ENCODE measurements around the gene ARFGAP3. TPM values are rescaled to one million over a fixed set of nuclear protein-coding genes. Genes with fewer than 3 reads are reported as not detected.

ARFGAP3 gene
- total and polyA plus RNA-seq, 2 experiments from 2014 or later: 14.8 to 19.1 TPM

GRCh38 chr22:42816336-42816735 is 40.7 kb downstream of the ARFGAP3 start:
- no peaks in the 10 kb centered on the region for H4K20me1 ChIP-seq (replicated peaks; ENCODE audit: insufficient read depth)
- H3K4me3 ChIP-seq: no peak overlapping the region
- Mint-ChIP-seq H3K36me3 (ENCODE audit: low read depth) (peaks cover under 1% of the 10 kb centered on the region; the same call in 1 of the 3 replicates), H3K4me1 (no peaks in the 10 kb centered on the region), H3K4me3 (no peak overlapping the region), H3K27me3 (ENCODE audit: insufficient read depth, low read depth, poor library complexity) (no peaks in the 10 kb centered on the region), H3K9me3 (no peaks in the 10 kb centered on the region; the same call in 2 of the 3 replicates), H3K27ac (0 out of 2 replicates have a peak overlapping the region, but pooled peaks have one; percentile 2)
- no peaks in the 10 kb centered on the region for H3K4me1 ChIP-seq (ENCODE audit: insufficient read depth)
- no peak for DNase-seq (ENCODE audit: low spot score)
- H3K79me2 ChIP-seq (replicated peaks; ENCODE audit: insufficient read depth): no peaks in the 10 kb centered on the region
- no peaks in the 10 kb centered on the region for H3K9me2 ChIP-seq (ENCODE audit: insufficient read depth)
- TF ChIP-seq ZNF462 (CRISPR knock-in tag; IDR thresholded peaks at IDR 0.05): no peak
- TF ChIP-seq CTCF (conservative IDR thresholded peaks at IDR 0.05; ENCODE audit: low read depth in 2 of 2): no peak
- no peak for TF ChIP-seq ZNF331 (CRISPR knock-in tag; IDR thresholded peaks at IDR 0.05; ENCODE audit: low read depth)
- TF ChIP-seq STAT1 (IDR thresholded peaks at IDR 0.05; ENCODE audit: unreplicated experiment): no peak
- no peak for TF ChIP-seq ZNF114 (CRISPR knock-in tag; IDR thresholded peaks at IDR 0.05)
- no peak for TF ChIP-seq JUNB (IDR thresholded peaks at IDR 0.05; ENCODE audit: unreplicated experiment)
- no peak for TF ChIP-seq CREB1 (CRISPR knock-in tag; IDR thresholded peaks at IDR 0.05; ENCODE audit: low read depth)
- TF ChIP-seq ETS1 (IDR thresholded peaks at IDR 0.05): no peak
- no peak for TF ChIP-seq POLR2AphosphoS5 (IDR thresholded peaks at IDR 0.05; ENCODE audit: low read depth)
- TF ChIP-seq NANOG (IDR thresholded peaks at IDR 0.05; ENCODE audit: borderline replicate concordance): no peak
- no peak for TF ChIP-seq EZH2 (IDR thresholded peaks at IDR 0.05; ENCODE audit: low read depth, unreplicated experiment)
- no peak for TF ChIP-seq REST (IDR thresholded peaks at IDR 0.05; ENCODE audit: unreplicated experiment)
- TF ChIP-seq EZH2phosphoT487 (IDR thresholded peaks at IDR 0.05; ENCODE audit: unreplicated experiment): no peak
- no peak overlapping the region for H3K4me2 ChIP-seq
- H3K27me3 ChIP-seq (ENCODE audit: insufficient read depth): no peaks in the 10 kb centered on the region
- H3K27ac ChIP-seq (ENCODE audit: low read depth): no peak overlapping the region
- no peak for ATAC-seq
- H2AFZ ChIP-seq: no peak overlapping the region
- H3K36me3 ChIP-seq (ENCODE audit: insufficient read depth): no peaks in the 10 kb centered on the region
- H3F3A ChIP-seq (replicated peaks; ENCODE audit: low read depth): no peaks in the 10 kb centered on the region

Measured in GM23338 (cell line).